H1 (cell line): ENCODE data around the gene FGR. TPM values are rescaled to one million over a fixed set of nuclear protein-coding genes. Genes with fewer than 3 reads are reported as not detected.

ENCODE experiments used
- EGR1 ChIP-seq: IDR thresholded peaks from 2 replicates; pipeline ENCODE4 v1.6.1; 2011; ENCODE audit warnings: low read depth, low read length, borderline replicate concordance
- KDM1A ChIP-seq: fragments of 200-600, 300-600 bp; sonication (generic); IDR thresholded peaks from 2 replicates; pipeline ENCODE4 v1.7.1; 2016; ENCODE audit warnings: mild to moderate bottlenecking, low read length, borderline replicate concordance
- TBP ChIP-seq: IDR thresholded peaks from 2 replicates; pipeline ENCODE4 v1.6.1; 2011; ENCODE audit warnings: low read depth, low read length, improper control_type of control experiment
- YY1 ChIP-seq: IDR thresholded peaks from 2 replicates; pipeline ENCODE4 v1.6.1; 2011; ENCODE audit warnings: low read depth, mild to moderate bottlenecking, low read length
- polyA plus RNA-seq, 7 experiments: library from polyadenylated mRNA; depleted of rRNA in 3 of 7; stranded (reverse) in 5 of 7; unstranded in 2 of 7; fragments of >200 nt in 5 of 7; fragments of 200-250 nt in 2 of 7; gene quantifications; 1 replicate in 5 of 7; 2 replicates in 1 of 7; 4 replicates in 1 of 7; pipeline versions ENCODE4 v1.2.1 to v1.2.3, GENCODE V29; 2011 to 2013; ENCODE audit warnings: missing spikeins in 2 of 7, mixed read lengths in 2 of 7
- total RNA-seq: library from RNA; stranded (reverse); fragmentation: NEBNext Ultra II Directional; extraction: Animal tissue kit (Norgen Biotek cat#: 25700); gene quantifications from 2 replicates; pipeline ENCODE4 v1.2.1, GENCODE V29; 2021

Gene FGR
- total and polyA plus RNA-seq, 2 of the 8 experiments (the other 6 are each of a cell fraction or from before 2014, with no cell fraction given) = 0.22 to 0.95 TPM

GRCh38 chr1:27593678-27594563 is 41.1 kb downstream of the FGR start (continued):
- no peak for TF ChIP-seq KDM1A
- TF ChIP-seq TBP = no peak
- TF ChIP-seq YY1 = no peak
- TF ChIP-seq EGR1 = no peak
